D721Med (cell line): ENCODE measurements around the gene HDAC4.

Experiments used
- DNase-seq: peaks from one replicate; pipeline ENCODE4 v3.0.0; 2011; ENCODE audit warnings: low spot score; ENCODE audit not compliant: insufficient read length
- FAIRE-seq: peaks from 2 replicates; lab custom pipeline; 2011; peaks lifted over from hg19 to GRCh38; lab: Jason Lieb, UNC
- CTCF ChIP-seq: IDR thresholded peaks from 2 replicates; pipeline ENCODE4 v1.5.1; 2012; ENCODE audit warnings: mild to moderate bottlenecking, control low read depth; ENCODE audit not compliant: insufficient read depth; ENCODE audit errors: missing control alignments

Gene HDAC4

GRCh38 chr2:239133945-239134570, 266.8 kb downstream of the HDAC4 start:
- no peak for TF ChIP-seq CTCF
- no peak for DNase-seq
- FAIRE-seq: no peak

- FAIRE-seq: no peak
- no peak for DNase-seq
- TF ChIP-seq CTCF: no peak
Measured at GRCh38 chr2:239132786-239133185, 268.0 kb downstream of the HDAC4 start.

- no peak for TF ChIP-seq CTCF
Measured at GRCh38 chr2:239132156-239132709, 268.6 kb downstream of the HDAC4 start.

GRCh38 chr2:239131521-239131920, 269.3 kb downstream of the HDAC4 start:
- DNase-seq (no peak), FAIRE-seq (no peak)
- TF ChIP-seq CTCF: no peak

More at GRCh38 chr2:239132156-239132709, 268.6 kb downstream of the HDAC4 start:
- FAIRE-seq (no peak), DNase-seq (no peak)

GRCh38 chr2:239130786-239131325, 270.0 kb downstream of the HDAC4 start:
- TF ChIP-seq CTCF: no peak
- no peak for DNase-seq
- no peak for FAIRE-seq

GRCh38 chr2:239130041-239130440, 270.8 kb downstream of the HDAC4 start:
- FAIRE-seq: no peak
- TF ChIP-seq CTCF: no peak
- DNase-seq: no peak

GRCh38 chr2:239129147-239129920, 271.5 kb downstream of the HDAC4 start:
- no peak for FAIRE-seq
- TF ChIP-seq CTCF: no peak

More at GRCh38 chr2:239129147-239129920, 271.5 kb downstream of the HDAC4 start:
- no peak for DNase-seq
